ENCODE measurements around the gene CXorf38.

CXorf38 gene

GRCh38 chrX:40647307-40648197 is at the start of gene CXorf38:
CXorf38 (minus strand) TSS chrX:40647561; CDS start chrX:40647520, 41 bp downstream.
- DNase-seq, result peak; percentile 91

GRCh38 chrX:40694802-40695201 is 47.4 kb upstream of the CXorf38 start:
- no peak for DNase-seq

GRCh38 chrX:40688929-40689328 is 41.6 kb upstream of the CXorf38 start:
- no peak for DNase-seq

GRCh38 chrX:40687169-40687568 is 39.8 kb upstream of the CXorf38 start:
- no peak for DNase-seq

- DNase-seq, result no peak
Measured at GRCh38 chrX:40685362-40685918, 38.1 kb upstream of the CXorf38 start.

GRCh38 chrX:40684092-40684491 is 36.7 kb upstream of the CXorf38 start:
- DNase-seq, result no peak

- no peak for DNase-seq
Measured at GRCh38 chrX:40683245-40683644, 35.9 kb upstream of the CXorf38 start.

GRCh38 chrX:40671126-40671525 is 23.8 kb upstream of the CXorf38 start:
- no peak for DNase-seq

- no peak for DNase-seq
Measured at GRCh38 chrX:40663880-40664630, 16.7 kb upstream of the CXorf38 start.

- no peak for DNase-seq
Measured at GRCh38 chrX:40663078-40663740, 15.8 kb upstream of the CXorf38 start.

- no peak for DNase-seq
Measured at GRCh38 chrX:40661489-40661888, 14.1 kb upstream of the CXorf38 start.

GRCh38 chrX:40660381-40660780 is 13.0 kb upstream of the CXorf38 start:
- no peak for DNase-seq

- no peak for DNase-seq
Measured at GRCh38 chrX:40653535-40653934, 6.2 kb upstream of the CXorf38 start.

- no peak for DNase-seq
Measured at GRCh38 chrX:40652664-40653063, 5.3 kb upstream of the CXorf38 start.

- DNase-seq, result peak; percentile 58
Measured at GRCh38 chrX:40651620-40652223, 4.4 kb upstream of the CXorf38 start.

GRCh38 chrX:40646489-40647306 is 663 bp downstream of the CXorf38 start:
- DNase-seq, result no peak

- DNase-seq, result peak; percentile 5
Measured at GRCh38 chrX:40644821-40645358, 2.5 kb downstream of the CXorf38 start.

GRCh38 chrX:40644176-40644575 is 3.2 kb downstream of the CXorf38 start:
- no peak for DNase-seq

- DNase-seq, result no peak
Measured at GRCh38 chrX:40637687-40638086, 9.7 kb downstream of the CXorf38 start.

- DNase-seq, result no peak
Measured at GRCh38 chrX:40632199-40632598, 15.2 kb downstream of the CXorf38 start.

GRCh38 chrX:40628506-40628905 is 18.9 kb downstream of the CXorf38 start:
- DNase-seq, result no peak

- no peak for DNase-seq
Measured at GRCh38 chrX:40625294-40625693, 22.1 kb downstream of the CXorf38 start.
